ENCODE results near the gene ZNF346.

ZNF346 gene

GRCh38 chr5:177024559-177024958, 2.1 kb downstream of the ZNF346 start:
- TF ChIP-seq CTCF (IDR thresholded peaks at IDR 0.05; ENCODE audit: poor library complexity, severe bottlenecking) = no peak
- ATAC-seq (ENCODE audit: low read depth) = no peak
- Histone ChIP-seq H3K4me1 (ENCODE audit: insufficient read depth, poor library complexity, severe bottlenecking) (peaks cover 7% of the 10 kb centered on the region), H3K9me3 (ENCODE audit: severe bottlenecking) (no peaks in the 10 kb centered on the region), H3K27me3 (ENCODE audit: insufficient read depth, poor library complexity, severe bottlenecking) (no peaks in the 10 kb centered on the region), H3K4me3 (ENCODE audit: severe bottlenecking) (no peak overlapping the region), H3K27ac (ENCODE audit: poor library complexity, severe bottlenecking) (no peak overlapping the region), H3K36me3 (ENCODE audit: low read depth) (peaks cover 34% of the 10 kb centered on the region)
- no peak for DNase-seq (ENCODE audit: low spot score)

GRCh38 chr5:177025101-177025601, 2.7 kb downstream of the ZNF346 start:
- Histone ChIP-seq H3K4me3 (ENCODE audit: severe bottlenecking) (no peak overlapping the region), H3K4me1 (ENCODE audit: insufficient read depth, poor library complexity, severe bottlenecking) (peaks cover 7% of the 10 kb centered on the region), H3K27me3 (ENCODE audit: insufficient read depth, poor library complexity, severe bottlenecking) (no peaks in the 10 kb centered on the region), H3K36me3 (ENCODE audit: low read depth) (peaks cover 40% of the 10 kb centered on the region), H3K9me3 (ENCODE audit: severe bottlenecking) (no peaks in the 10 kb centered on the region), H3K27ac (ENCODE audit: poor library complexity, severe bottlenecking) (no peak overlapping the region)
- DNase-seq (ENCODE audit: low spot score) (no peak), ATAC-seq (ENCODE audit: low read depth) (no peak)
- no peak for TF ChIP-seq CTCF (IDR thresholded peaks at IDR 0.05; ENCODE audit: poor library complexity, severe bottlenecking)

- TF ChIP-seq CTCF (IDR thresholded peaks at IDR 0.05; ENCODE audit: poor library complexity, severe bottlenecking) = no peak
- no peaks in the 10 kb centered on the region for H3K27me3 ChIP-seq (ENCODE audit: insufficient read depth, poor library complexity, severe bottlenecking)
- H3K36me3 ChIP-seq (ENCODE audit: low read depth) = peaks cover 57% of the 10 kb centered on the region
- DNase-seq (ENCODE audit: low spot score) = no peak
- H3K4me1 ChIP-seq (ENCODE audit: insufficient read depth, poor library complexity, severe bottlenecking) = peaks cover 4% of the 10 kb centered on the region
- no peaks in the 10 kb centered on the region for H3K9me3 ChIP-seq (ENCODE audit: severe bottlenecking)
- H3K27ac ChIP-seq (ENCODE audit: poor library complexity, severe bottlenecking) = no peak overlapping the region
- no peak overlapping the region for H3K4me3 ChIP-seq (ENCODE audit: severe bottlenecking)
- ATAC-seq (ENCODE audit: low read depth) = no peak
Measured at GRCh38 chr5:177027665-177028064, 5.2 kb downstream of the ZNF346 start.

DNA sequence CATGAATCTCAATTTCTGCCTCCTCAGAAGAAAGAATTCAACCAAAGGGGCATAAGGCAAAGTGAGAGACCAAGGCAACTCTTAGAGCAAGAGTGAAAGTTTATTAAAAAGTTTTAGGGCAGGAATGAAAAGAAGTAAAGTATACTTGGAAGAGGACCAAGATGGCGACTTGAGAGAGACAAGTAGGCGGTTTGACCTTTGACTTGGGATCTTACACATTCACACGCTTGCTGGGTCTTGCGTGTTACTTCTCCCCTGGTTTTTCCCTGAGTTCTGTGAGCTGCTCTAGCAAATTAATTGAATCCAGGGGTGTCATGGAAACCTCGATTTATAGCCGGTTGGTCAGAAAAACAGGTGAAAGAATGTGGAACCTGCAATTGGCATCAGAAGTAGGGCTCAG, 7.0 kb downstream of the ZNF346 start:
- peaks cover 53% of the 10 kb centered on the region for H3K36me3 ChIP-seq (ENCODE audit: low read depth)
- no peaks in the 10 kb centered on the region for H3K27me3 ChIP-seq (ENCODE audit: insufficient read depth, poor library complexity, severe bottlenecking)
- H3K27ac ChIP-seq (ENCODE audit: poor library complexity, severe bottlenecking) = no peak overlapping the region
- H3K9me3 ChIP-seq (ENCODE audit: severe bottlenecking) = no peaks in the 10 kb centered on the region
- no peak for TF ChIP-seq CTCF (IDR thresholded peaks at IDR 0.05; ENCODE audit: poor library complexity, severe bottlenecking)
- DNase-seq (ENCODE audit: low spot score) (no peak), ATAC-seq (ENCODE audit: low read depth) (no peak)
- no peak overlapping the region for H3K4me3 ChIP-seq (ENCODE audit: severe bottlenecking)
- no peaks in the 10 kb centered on the region for H3K4me1 ChIP-seq (ENCODE audit: insufficient read depth, poor library complexity, severe bottlenecking)

- H3K9me3 ChIP-seq (ENCODE audit: severe bottlenecking) = no peaks in the 10 kb centered on the region
- H3K4me3 ChIP-seq (ENCODE audit: severe bottlenecking) = no peak overlapping the region
- H3K4me1 ChIP-seq (ENCODE audit: insufficient read depth, poor library complexity, severe bottlenecking) = no peaks in the 10 kb centered on the region
- H3K36me3 ChIP-seq (ENCODE audit: low read depth) = peaks cover 24% of the 10 kb centered on the region
- H3K27me3 ChIP-seq (ENCODE audit: insufficient read depth, poor library complexity, severe bottlenecking) = no peaks in the 10 kb centered on the region
- ATAC-seq (ENCODE audit: low read depth) (no peak), DNase-seq (ENCODE audit: low spot score) (no peak)
- H3K27ac ChIP-seq (ENCODE audit: poor library complexity, severe bottlenecking) = no peak overlapping the region
- TF ChIP-seq CTCF (IDR thresholded peaks at IDR 0.05; ENCODE audit: poor library complexity, severe bottlenecking) = no peak
Measured at GRCh38 chr5:177035976-177036375, 13.5 kb downstream of the ZNF346 start.

Measured in RWPE2 (cell line).